ENCODE measurements around the gene RNFT2.

The RNFT2 gene

DNA sequence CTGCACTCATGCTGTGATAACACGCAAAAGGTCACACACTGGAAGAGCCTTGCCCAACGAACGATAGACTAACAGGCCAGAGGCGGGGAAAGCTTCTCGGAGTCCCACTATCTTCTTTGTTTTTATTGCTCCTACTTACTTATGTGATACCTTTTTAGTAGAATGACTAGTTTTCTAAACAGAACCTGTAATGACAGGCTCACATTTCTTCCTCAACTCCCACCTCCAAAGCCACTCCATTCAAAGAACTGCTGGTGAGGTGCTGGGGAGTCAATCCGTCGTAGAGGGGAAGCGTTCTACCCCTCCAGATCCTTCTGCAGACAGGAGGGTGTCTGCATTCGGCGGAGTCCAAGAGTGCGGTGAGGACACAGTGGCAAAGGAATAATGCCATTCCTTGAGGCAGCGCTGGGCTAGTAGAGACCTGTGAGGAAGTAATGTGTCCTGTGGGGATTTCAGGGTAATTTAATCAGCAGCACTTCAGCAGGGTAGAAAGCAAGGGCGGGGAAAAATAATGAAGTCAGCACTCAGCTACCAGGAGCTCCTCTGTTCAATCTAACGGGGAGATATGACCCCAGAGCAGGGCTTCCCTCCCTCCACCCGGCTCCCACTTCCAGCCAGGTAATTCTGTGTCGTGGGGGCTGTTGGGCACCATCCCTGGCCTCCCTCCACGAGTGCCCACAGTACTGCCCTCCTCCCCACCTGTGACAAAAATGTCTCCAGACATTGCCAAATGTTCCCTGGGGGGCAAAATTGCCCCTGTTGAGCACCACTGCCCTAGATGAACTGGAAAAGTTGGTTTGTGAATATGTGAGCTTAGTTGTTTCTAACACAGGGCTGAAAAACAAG, 25.4 kb upstream of the RNFT2 start:
- DNase-seq (ENCODE audit: low read depth): no peak
- peaks cover 10% of the 10 kb centered on the region for H3K27me3 ChIP-seq (replicated peaks; ENCODE audit: control insufficient read depth, insufficient read depth, low read length)
- H3K9me3 ChIP-seq (ENCODE audit: control insufficient read depth, low read length): no peaks in the 10 kb centered on the region
- peaks cover 8% of the 10 kb centered on the region for H3K36me3 ChIP-seq (ENCODE audit: control insufficient read depth, insufficient read depth, low read length, severe bottlenecking)
- no peak overlapping the region for H3K9ac ChIP-seq (ENCODE audit: low read length)
- H3K4me3 ChIP-seq (ENCODE audit: low read length): no peak overlapping the region
- H3K4me1 ChIP-seq (ENCODE audit: control insufficient read depth, insufficient read depth, low read length): peaks cover 41% of the 10 kb centered on the region

DNA sequence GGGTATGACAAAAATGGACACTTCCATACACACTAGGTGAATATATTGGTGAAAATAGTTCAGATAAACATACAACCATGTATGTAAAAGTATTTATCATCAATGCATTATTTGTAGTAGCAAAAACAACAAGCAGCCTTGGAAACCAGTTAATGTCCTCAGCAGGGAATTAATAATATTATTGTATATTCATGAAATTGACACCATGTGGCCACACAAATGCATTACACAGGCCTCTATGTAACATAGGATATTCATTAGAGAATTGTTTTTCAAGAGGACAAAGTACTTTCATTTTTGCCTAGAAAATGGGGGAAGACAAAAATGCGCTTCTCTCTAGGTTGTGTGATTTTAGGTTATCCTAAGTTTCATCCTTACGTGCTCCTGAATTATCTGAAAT, 24.6 kb upstream of the RNFT2 start:
- Histone ChIP-seq H3K4me1 (ENCODE audit: control insufficient read depth, insufficient read depth, low read length) (peaks cover 49% of the 10 kb centered on the region), H3K27me3 (replicated peaks; ENCODE audit: control insufficient read depth, insufficient read depth, low read length) (peaks cover 10% of the 10 kb centered on the region), H3K9me3 (ENCODE audit: control insufficient read depth, low read length) (no peaks in the 10 kb centered on the region), H3K36me3 (ENCODE audit: control insufficient read depth, insufficient read depth, low read length, severe bottlenecking) (peaks cover 8% of the 10 kb centered on the region), H3K4me3 (ENCODE audit: low read length) (no peak overlapping the region), H3K9ac (ENCODE audit: low read length) (no peak overlapping the region)
- DNase-seq (ENCODE audit: low read depth): no peak

DNA sequence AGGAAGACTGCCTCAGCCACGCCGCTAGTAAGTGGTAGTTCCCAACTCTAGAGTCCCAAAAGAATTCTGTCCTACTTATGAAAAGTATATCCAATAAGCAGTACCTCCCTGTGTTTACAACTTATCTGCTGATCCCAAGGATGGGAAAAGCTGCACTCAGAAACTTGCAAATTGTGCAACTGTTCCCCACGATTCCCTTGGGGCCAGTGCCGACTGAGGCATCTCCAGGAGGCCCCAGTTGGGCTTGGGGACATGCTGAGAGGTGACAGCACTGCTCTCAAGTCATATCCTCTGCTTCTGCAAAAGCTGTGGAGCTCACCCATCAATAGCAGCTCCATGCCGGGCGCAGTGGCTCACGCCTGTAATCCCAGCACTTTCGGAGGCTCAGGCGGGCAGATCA, 23.9 kb upstream of the RNFT2 start:
- H3K9me3 ChIP-seq (ENCODE audit: control insufficient read depth, low read length): no peaks in the 10 kb centered on the region
- H3K27me3 ChIP-seq (replicated peaks; ENCODE audit: control insufficient read depth, insufficient read depth, low read length): peaks cover 8% of the 10 kb centered on the region
- H3K4me1 ChIP-seq (ENCODE audit: control insufficient read depth, insufficient read depth, low read length): peaks cover 49% of the 10 kb centered on the region
- peaks cover 11% of the 10 kb centered on the region for H3K36me3 ChIP-seq (ENCODE audit: control insufficient read depth, insufficient read depth, low read length, severe bottlenecking)
- no peak for DNase-seq (ENCODE audit: low read depth)
- H3K4me3 ChIP-seq (ENCODE audit: low read length): no peak overlapping the region
- no peak overlapping the region for H3K9ac ChIP-seq (ENCODE audit: low read length)

DNA sequence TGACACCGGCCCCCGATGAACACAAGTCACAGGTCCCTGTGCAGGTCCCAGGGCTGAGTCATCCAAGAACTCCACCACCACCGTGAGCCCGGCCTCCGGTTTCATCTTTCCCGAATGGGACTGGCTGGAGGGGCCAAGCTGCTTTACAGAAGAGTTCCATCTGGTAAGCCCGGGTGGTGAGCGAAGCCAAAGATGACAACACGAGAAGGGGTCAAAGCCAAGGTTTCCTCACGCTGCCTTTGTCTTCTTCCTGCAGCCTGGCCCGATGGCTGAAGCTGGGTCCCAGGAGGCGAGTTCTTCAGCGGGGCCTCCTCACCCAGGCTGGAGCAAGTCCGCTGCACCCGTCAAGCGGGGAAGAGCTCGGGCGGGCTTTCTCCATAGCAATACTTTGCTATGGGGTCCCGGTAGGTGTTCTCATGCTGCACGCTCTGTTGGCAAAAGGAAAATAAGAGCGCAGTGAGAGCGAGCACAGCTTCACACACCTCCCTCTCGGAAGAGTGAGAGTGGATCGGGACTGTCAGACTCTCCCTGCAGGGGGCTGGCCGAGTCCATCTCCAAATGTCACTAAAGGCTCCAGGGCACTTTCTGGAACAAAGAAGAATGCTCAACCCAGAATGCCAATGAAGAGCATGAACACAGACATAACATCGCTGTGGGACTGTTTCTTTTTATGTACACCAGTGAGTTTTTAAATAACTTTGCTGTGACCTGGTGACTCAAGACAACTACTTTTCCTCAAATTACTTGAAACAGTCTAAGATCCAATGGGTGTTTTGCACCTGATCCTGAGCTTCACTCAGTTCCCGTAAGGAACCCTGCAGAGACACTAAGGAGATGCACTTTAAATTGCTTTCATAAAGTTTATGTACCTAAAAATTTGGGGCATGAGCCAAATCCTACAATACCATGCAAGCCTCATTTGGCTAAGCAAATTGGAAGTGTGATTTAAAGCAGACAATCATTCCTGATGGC, 20.4 kb upstream of the RNFT2 start:
- DNase-seq (ENCODE audit: low read depth): no peak
- peaks cover 34% of the 10 kb centered on the region for H3K36me3 ChIP-seq (ENCODE audit: control insufficient read depth, insufficient read depth, low read length, severe bottlenecking)
- H3K4me1 ChIP-seq (ENCODE audit: control insufficient read depth, insufficient read depth, low read length): peaks cover 47% of the 10 kb centered on the region
- H3K4me3 ChIP-seq (ENCODE audit: low read length): peak overlapping the region; percentile 67
- H3K9ac ChIP-seq (ENCODE audit: low read length): peak overlapping the region; percentile 9
- H3K27me3 ChIP-seq (replicated peaks; ENCODE audit: control insufficient read depth, insufficient read depth, low read length): no peaks in the 10 kb centered on the region
- no peaks in the 10 kb centered on the region for H3K9me3 ChIP-seq (ENCODE audit: control insufficient read depth, low read length)

DNA sequence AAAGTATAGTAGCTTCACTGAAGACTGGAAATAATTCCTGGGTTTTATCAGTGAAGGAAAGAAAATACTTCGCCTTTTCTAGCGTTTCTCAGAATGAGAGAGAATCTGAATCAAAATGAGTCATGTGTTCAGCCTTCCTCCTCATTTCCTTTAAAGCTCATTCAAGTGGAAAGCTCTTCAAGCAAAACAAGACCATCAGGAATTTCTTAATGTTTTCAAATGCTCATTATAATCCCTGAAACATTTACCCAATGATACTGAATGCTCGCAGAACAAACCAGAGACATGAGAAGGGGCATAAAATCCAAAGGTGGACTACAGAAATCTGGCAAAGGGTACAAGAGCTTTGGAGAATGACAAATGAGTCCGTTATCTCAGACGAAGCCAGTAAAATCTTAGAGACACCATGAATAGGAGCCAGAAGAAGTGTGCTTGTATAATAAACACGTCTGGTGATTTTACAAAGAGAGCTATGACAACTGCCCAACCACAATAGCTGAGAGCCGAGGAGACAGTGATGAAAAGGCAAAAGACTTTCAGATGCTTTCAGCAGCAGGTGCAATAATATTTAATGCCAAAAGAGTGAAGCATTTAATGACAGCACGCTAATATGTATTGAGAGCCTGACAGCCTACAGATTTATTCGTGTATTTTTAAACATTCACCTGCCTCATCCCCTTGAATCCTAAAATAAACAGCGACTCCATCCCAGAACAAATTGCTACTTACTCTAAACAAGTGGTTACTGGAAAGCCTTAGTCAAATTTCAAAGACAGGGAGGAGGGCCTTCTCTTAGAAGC, 19.3 kb upstream of the RNFT2 start:
- Histone ChIP-seq H3K4me1 (ENCODE audit: control insufficient read depth, insufficient read depth, low read length) (peaks cover 38% of the 10 kb centered on the region), H3K9me3 (ENCODE audit: control insufficient read depth, low read length) (no peaks in the 10 kb centered on the region), H3K36me3 (ENCODE audit: control insufficient read depth, insufficient read depth, low read length, severe bottlenecking) (peaks cover 37% of the 10 kb centered on the region), H3K27me3 (replicated peaks; ENCODE audit: control insufficient read depth, insufficient read depth, low read length) (no peaks in the 10 kb centered on the region), H3K9ac (ENCODE audit: low read length) (no peak overlapping the region), H3K4me3 (ENCODE audit: low read length) (peak overlapping the region; percentile 67)
- DNase-seq (ENCODE audit: low read depth): peak; percentile 67

DNA sequence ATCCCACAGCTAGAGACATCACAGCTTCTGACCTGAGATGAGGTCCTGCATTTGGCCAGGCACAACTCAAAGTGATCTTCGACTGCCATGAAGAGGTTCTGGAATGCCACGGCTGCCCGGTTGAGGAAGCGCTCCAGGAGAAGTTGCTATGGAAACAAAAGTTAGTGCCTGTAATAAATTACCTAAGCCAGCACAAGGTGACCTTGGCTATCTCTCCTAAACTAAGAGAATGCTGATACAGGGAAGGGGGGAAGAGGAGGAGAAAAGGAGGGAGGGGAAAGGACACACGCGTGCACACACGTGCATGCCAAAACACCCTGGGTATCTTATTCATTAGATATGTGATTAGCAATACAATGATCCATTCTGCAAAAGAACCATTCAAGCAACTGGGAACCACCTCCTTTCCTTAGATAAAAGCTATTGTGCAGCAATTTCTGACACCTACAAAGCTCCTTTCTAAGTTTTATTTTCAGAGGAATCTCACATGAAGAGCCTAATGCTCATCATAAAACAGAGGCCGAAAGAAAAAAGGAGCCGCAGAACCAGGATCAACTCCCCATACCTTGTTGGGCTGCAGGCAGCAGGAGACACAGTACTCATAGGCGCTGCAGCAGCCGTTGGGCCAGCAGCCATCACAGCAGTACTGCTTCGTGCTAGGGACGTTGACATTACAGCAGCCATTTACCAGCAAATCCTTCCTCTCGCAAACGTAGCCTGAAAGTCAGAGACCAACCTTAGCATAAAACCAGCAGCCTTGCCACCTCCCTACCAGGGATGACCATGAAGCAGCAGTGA, 18.2 kb upstream of the RNFT2 start:
- H3K36me3 ChIP-seq (ENCODE audit: control insufficient read depth, insufficient read depth, low read length, severe bottlenecking): peaks cover 37% of the 10 kb centered on the region
- DNase-seq (ENCODE audit: low read depth): no peak
- peaks cover 28% of the 10 kb centered on the region for H3K4me1 ChIP-seq (ENCODE audit: control insufficient read depth, insufficient read depth, low read length)

DNA sequence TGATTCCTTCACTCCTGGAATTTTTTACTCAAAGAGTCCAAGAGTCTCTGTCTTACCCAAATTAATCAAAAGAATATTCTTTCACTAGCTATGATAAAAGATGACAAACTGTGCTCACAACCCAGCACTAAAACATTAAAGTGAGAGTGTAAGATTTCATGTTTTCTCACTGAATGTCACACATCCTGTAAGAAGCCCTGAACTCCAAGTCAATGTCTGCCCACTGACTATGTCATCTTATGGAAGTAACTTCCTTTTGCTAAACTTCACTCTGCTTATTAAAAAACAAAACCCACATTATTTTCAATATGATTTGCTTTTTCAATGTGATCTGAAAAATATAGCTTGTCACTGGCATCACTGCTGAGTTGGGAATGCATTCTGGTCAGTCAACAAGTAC, 15.9 kb upstream of the RNFT2 start:
- no peak overlapping the region for H3K4me3 ChIP-seq (ENCODE audit: low read length)
- peaks cover 29% of the 10 kb centered on the region for H3K36me3 ChIP-seq (ENCODE audit: control insufficient read depth, insufficient read depth, low read length, severe bottlenecking)
- no peaks in the 10 kb centered on the region for H3K9me3 ChIP-seq (ENCODE audit: control insufficient read depth, low read length)
- no peak overlapping the region for H3K9ac ChIP-seq (ENCODE audit: low read length)
- no peaks in the 10 kb centered on the region for H3K27me3 ChIP-seq (replicated peaks; ENCODE audit: control insufficient read depth, insufficient read depth, low read length)
- no peak for DNase-seq (ENCODE audit: low read depth)
- peaks cover 26% of the 10 kb centered on the region for H3K4me1 ChIP-seq (ENCODE audit: control insufficient read depth, insufficient read depth, low read length)

More for the DNA sequence above, 18.2 kb upstream of the RNFT2 start:
- Histone ChIP-seq H3K4me3 (ENCODE audit: low read length) (no peak overlapping the region), H3K9me3 (ENCODE audit: control insufficient read depth, low read length) (no peaks in the 10 kb centered on the region), H3K9ac (ENCODE audit: low read length) (no peak overlapping the region), H3K27me3 (replicated peaks; ENCODE audit: control insufficient read depth, insufficient read depth, low read length) (no peaks in the 10 kb centered on the region)

DNA sequence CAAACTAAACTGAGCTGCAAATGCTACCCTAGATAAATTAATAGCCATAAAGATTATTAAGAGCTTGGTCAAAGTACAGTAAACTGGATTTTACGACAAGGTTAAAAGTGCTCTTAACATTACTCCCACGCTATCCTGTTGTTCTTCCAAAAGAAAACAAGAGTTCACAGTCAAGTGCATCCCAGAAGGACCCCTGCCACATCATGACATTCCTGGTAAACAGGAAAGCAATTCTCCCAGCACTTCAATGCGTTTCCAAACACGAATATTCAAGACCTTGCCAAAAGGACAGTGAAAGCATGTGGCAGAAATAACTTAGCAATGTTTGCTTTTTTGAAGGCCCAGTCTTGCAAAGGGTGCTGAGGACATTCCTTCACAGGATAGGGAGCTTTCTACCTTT, 11.4 kb upstream of the RNFT2 start:
- H3K4me1 ChIP-seq (ENCODE audit: control insufficient read depth, insufficient read depth, low read length): peaks cover 13% of the 10 kb centered on the region
- H3K27me3 ChIP-seq (replicated peaks; ENCODE audit: control insufficient read depth, insufficient read depth, low read length): no peaks in the 10 kb centered on the region
- no peak overlapping the region for H3K9ac ChIP-seq (ENCODE audit: low read length)
- H3K4me3 ChIP-seq (ENCODE audit: low read length): no peak overlapping the region
- no peaks in the 10 kb centered on the region for H3K9me3 ChIP-seq (ENCODE audit: control insufficient read depth, low read length)
- DNase-seq (ENCODE audit: low read depth): no peak
- H3K36me3 ChIP-seq (ENCODE audit: control insufficient read depth, insufficient read depth, low read length, severe bottlenecking): peaks cover 13% of the 10 kb centered on the region

DNA sequence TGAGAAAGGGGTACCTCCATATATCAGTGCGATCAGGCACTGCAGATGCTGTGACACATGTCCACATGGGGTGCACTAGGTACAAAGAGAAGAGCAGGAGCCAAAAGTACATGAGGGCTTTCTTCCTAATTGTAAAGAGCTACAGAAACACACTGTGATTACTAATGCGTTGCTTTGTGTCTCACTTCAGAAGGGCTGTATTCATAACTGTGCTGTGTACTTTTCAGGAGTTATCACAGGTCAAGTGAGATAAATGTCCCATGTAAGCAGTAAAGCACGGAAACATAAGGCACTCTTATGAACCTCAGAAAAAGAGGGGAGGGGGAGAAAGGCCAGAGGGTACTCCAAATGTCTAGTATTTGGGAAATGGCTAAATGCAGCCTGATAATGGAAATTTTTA, 10.9 kb upstream of the RNFT2 start:
- no peak for DNase-seq (ENCODE audit: low read depth)
- peaks cover 15% of the 10 kb centered on the region for H3K4me1 ChIP-seq (ENCODE audit: control insufficient read depth, insufficient read depth, low read length)
- H3K27me3 ChIP-seq (replicated peaks; ENCODE audit: control insufficient read depth, insufficient read depth, low read length): no peaks in the 10 kb centered on the region
- no peaks in the 10 kb centered on the region for H3K9me3 ChIP-seq (ENCODE audit: control insufficient read depth, low read length)
- no peak overlapping the region for H3K4me3 ChIP-seq (ENCODE audit: low read length)
- peaks cover 7% of the 10 kb centered on the region for H3K36me3 ChIP-seq (ENCODE audit: control insufficient read depth, insufficient read depth, low read length, severe bottlenecking)
- H3K9ac ChIP-seq (ENCODE audit: low read length): no peak overlapping the region

DNA sequence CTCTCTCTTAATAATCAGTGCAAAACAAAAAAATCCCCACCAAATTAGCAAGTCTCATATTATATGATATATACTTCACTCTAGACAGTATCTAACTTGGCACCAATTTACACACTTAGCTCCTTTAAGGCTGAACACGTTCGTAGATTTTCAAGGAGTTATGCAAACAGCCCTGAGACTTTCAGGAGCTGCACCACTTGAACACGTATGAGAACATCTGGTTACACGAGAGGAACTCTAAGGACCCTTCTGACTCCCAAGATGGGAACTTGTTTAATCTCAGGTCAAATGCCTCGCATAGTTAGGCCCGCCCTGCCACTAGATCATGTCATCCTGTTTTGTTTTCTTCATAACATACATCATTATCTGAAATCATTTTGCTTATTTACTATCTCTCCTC, 10.2 kb upstream of the RNFT2 start:
- Histone ChIP-seq H3K9ac (ENCODE audit: low read length) (no peak overlapping the region), H3K27me3 (replicated peaks; ENCODE audit: control insufficient read depth, insufficient read depth, low read length) (no peaks in the 10 kb centered on the region), H3K4me1 (ENCODE audit: control insufficient read depth, insufficient read depth, low read length) (peaks cover 15% of the 10 kb centered on the region), H3K9me3 (ENCODE audit: control insufficient read depth, low read length) (no peaks in the 10 kb centered on the region), H3K4me3 (ENCODE audit: low read length) (no peak overlapping the region), H3K36me3 (ENCODE audit: control insufficient read depth, insufficient read depth, low read length, severe bottlenecking) (peaks cover under 1% of the 10 kb centered on the region)
- no peak for DNase-seq (ENCODE audit: low read depth)

Data from adipocyte (in vitro differentiated cells).